ENCODE results near the gene POP4. TPM values are rescaled to one million over a fixed set of nuclear protein-coding genes. Genes with fewer than 3 reads are reported as not detected.

Gene POP4
- total and polyA plus RNA-seq, 8 donors, result 2.0 to 162 (median 55.5) TPM

- peaks cover 0 to 86% (median 5%) of the 10 kb centered on the region in 3 donors for H3K27me3 ChIP-seq
- H3K4me3 ChIP-seq, result no peak overlapping the region
- intact Hi-C loops (cut with DNase I; ENCODE audit: low total_unique reads), result no loop called here
- peaks cover 0 to 3% (median 2%) of the 10 kb centered on the region in 4 donors for H3K9me3 ChIP-seq
- TF ChIP-seq POLR2AphosphoS5 (IDR thresholded peaks at IDR 0.05), result no peak
- no peak for TF ChIP-seq CTCF (IDR thresholded peaks at IDR 0.05)
- no peak for TF ChIP-seq EP300 (IDR thresholded peaks at IDR 0.05)
- no peak for TF ChIP-seq POLR2A (IDR thresholded peaks at IDR 0.05)
- H3K4me1 ChIP-seq, result no peaks in the 10 kb centered on the region
- WGBS, 5 donors, result 31 to 45% (median 34%) methylated on average over 13 to 14 of the region's 14 CpGs
- no peak for DNase-seq
- no peak overlapping the region for H3K27ac ChIP-seq
- no peaks in the 10 kb centered on the region for H3K36me3 ChIP-seq
Observed at GRCh38 chr19:29576046-29576606, 30.0 kb upstream of the POP4 start.

GRCh38 chr19:29576761-29577648 lies 29.1 kb upstream of the POP4 start:
- TF ChIP-seq POLR2AphosphoS5 (IDR thresholded peaks at IDR 0.05) (no peak), POLR2A (IDR thresholded peaks at IDR 0.05) (no peak), CTCF (IDR thresholded peaks at IDR 0.05) (no peak), EP300 (IDR thresholded peaks at IDR 0.05) (no peak)
- WGBS, 5 donors, result 57 to 67% (median 65%) methylated on average over 13 to 15 of the region's 15 CpGs

GRCh38 chr19:29577649-29577963 lies 28.5 kb upstream of the POP4 start:
- TF ChIP-seq CTCF (IDR thresholded peaks at IDR 0.05) (no peak), EP300 (IDR thresholded peaks at IDR 0.05) (no peak), POLR2AphosphoS5 (IDR thresholded peaks at IDR 0.05) (no peak), POLR2A (IDR thresholded peaks at IDR 0.05) (no peak)
- no peak for DNase-seq
- Histone ChIP-seq H3K4me1 (no peaks in the 10 kb centered on the region), H3K9me3 (peaks cover 0 to 8% (median 7%) of the 10 kb centered on the region in 4 donors), H3K36me3 (no peaks in the 10 kb centered on the region), H3K4me3 (no peak overlapping the region), H3K27me3 (peaks cover 0 to 82% (median 5%) of the 10 kb centered on the region in 3 donors), H3K27ac (no peak overlapping the region)
- WGBS, 5 donors, result 54 to 87% (median 64%) methylated on average over 3 of the region's 3 CpGs
- intact Hi-C loops (cut with DNase I; ENCODE audit: low total_unique reads), result no loop called here

More at GRCh38 chr19:29576761-29577648, 29.1 kb upstream of the POP4 start:
- no peak overlapping the region for H3K27ac ChIP-seq
- H3K4me1 ChIP-seq, result no peaks in the 10 kb centered on the region
- H3K9me3 ChIP-seq, result peaks cover 0 to 8% (median 7%) of the 10 kb centered on the region in 4 donors
- no peak overlapping the region for H3K4me3 ChIP-seq
- H3K27me3 ChIP-seq, result peaks cover 0 to 83% (median 5%) of the 10 kb centered on the region in 3 donors
- intact Hi-C loops (cut with DNase I; ENCODE audit: low total_unique reads), result no loop called here
- no peak for DNase-seq
- H3K36me3 ChIP-seq, result no peaks in the 10 kb centered on the region

- no peak overlapping the region for H3K27ac ChIP-seq
- H3K36me3 ChIP-seq, result no peaks in the 10 kb centered on the region
- H3K4me1 ChIP-seq, result no peaks in the 10 kb centered on the region
- WGBS, 5 donors, result 64 to 76% (median 70%) methylated on average over 8 of the region's 8 CpGs
- H3K9me3 ChIP-seq, result peaks cover 0 to 8% (median 7%) of the 10 kb centered on the region in 4 donors
- DNase-seq, result no peak
- no peak overlapping the region for H3K4me3 ChIP-seq
- no peak for TF ChIP-seq POLR2AphosphoS5 (IDR thresholded peaks at IDR 0.05)
- no peak for TF ChIP-seq POLR2A (IDR thresholded peaks at IDR 0.05)
- TF ChIP-seq EP300 (IDR thresholded peaks at IDR 0.05), result no peak
- no peak for TF ChIP-seq CTCF (IDR thresholded peaks at IDR 0.05)
- peaks cover 0 to 80% (median 5%) of the 10 kb centered on the region in 3 donors for H3K27me3 ChIP-seq
- intact Hi-C loops (cut with DNase I; ENCODE audit: low total_unique reads), result no loop called here
Observed at GRCh38 chr19:29578349-29578748, 27.7 kb upstream of the POP4 start.

Data from stomach (tissue), 9 donors.